Measurements from ENCODE around the gene ATF6B. TPM values are rescaled to one million over a fixed set of nuclear protein-coding genes. Genes with fewer than 3 reads are reported as not detected.
"Not testable (repeated sequence)": the region's sequence is repeated elsewhere in the genome, so short reads cannot be mapped to it uniquely, and the experiment has no call there.

Gene ATF6B
- total RNA-seq, 2 donors from 2014 or later, result 99.9 to 105 TPM

DNA sequence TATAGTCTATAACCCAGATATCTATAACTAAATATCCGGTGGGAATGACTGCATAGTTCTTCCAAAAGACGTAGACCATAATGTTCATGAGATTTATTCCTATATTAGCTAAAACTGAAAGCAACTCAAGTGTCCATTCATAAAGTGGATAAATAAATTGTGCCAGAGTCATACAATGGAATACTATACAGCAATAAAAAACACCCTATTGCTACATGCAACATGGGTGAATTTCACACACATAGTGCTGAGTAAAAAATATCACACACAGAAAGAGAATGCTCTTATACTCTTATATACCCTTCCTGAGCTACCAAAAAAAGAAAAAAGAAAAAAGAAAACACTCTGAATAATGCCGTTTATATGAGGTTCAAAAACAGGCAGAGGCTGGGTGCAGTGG lies 25.8 kb downstream of the ATF6B start:
- H3K4me1 Mint-ChIP-seq (ENCODE audit: low read depth), result no peaks in the 10 kb centered on the region
- H3K4me3 Mint-ChIP-seq, result no peak overlapping the region
- no peaks in the 10 kb centered on the region for H3K9me3 Mint-ChIP-seq
- peaks cover 52% of the 10 kb centered on the region for H3K27me3 Mint-ChIP-seq (ENCODE audit: low read depth)
- ATAC-seq (replicated peaks in 1 of 2), result no peak
- no peaks in the 10 kb centered on the region for H3K36me3 Mint-ChIP-seq (ENCODE audit: insufficient read depth in 2 of 2)
- no peak for DNase-seq
- no peak overlapping the region for H3K27ac Mint-ChIP-seq

DNA sequence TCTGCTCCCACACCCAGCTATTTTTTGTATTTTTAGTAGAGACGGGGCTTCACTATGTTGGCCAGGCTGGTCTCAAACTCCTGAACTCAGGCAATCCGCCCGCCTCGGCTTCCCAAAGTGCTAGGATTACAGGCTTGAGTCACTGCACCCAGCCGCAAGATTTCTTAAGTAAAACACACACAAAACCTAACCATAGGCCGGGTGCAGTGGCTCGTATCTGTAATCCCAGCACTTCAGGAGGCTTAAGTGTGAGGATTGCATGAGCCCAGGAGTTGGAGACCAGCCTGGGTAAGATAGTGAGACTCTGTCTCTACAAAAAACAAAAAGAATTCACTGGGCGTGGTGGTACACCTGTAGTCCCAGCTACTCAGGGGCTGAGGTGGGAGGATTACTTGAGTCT lies 27.8 kb downstream of the ATF6B start:
- not testable (repeated sequence) for H3K27ac Mint-ChIP-seq; ATAC-seq (replicated peaks in 1 of 2)
- H3K27me3 Mint-ChIP-seq (ENCODE audit: low read depth), result peaks cover 55% of the 10 kb centered on the region

DNA sequence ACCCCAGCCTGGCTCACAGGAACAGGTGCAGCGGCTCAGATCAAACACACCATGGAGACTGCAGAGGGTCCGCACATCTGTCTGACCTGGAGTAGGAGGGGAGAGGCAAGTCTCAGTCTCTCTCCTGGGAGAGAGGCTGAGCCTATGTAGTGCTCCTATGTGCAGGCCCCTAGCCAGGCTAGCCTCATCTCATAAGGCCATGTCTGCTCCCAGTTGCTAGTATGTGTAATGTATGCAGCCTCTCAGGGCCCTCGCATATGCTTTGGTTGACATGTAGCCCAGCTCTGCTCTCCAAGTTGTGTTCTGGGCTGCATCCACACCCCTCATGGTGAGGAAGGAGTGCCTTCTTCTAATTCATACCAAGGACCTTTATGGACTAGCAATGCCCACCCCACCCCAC lies 30.7 kb downstream of the ATF6B start:
- Mint-ChIP-seq H3K27ac (no peak overlapping the region), H3K4me1 (ENCODE audit: low read depth) (no peaks in the 10 kb centered on the region), H3K4me3 (no peak overlapping the region), H3K36me3 (ENCODE audit: insufficient read depth in 2 of 2) (no peaks in the 10 kb centered on the region), H3K27me3 (ENCODE audit: low read depth) (peaks cover 46% of the 10 kb centered on the region), H3K9me3 (no peaks in the 10 kb centered on the region)
- DNase-seq, result no peak
- ATAC-seq (replicated peaks in 1 of 2), result no peak

More for the DNA sequence above, 27.8 kb downstream of the ATF6B start:
- H3K4me1 Mint-ChIP-seq (ENCODE audit: low read depth); H3K4me3 Mint-ChIP-seq; H3K36me3 Mint-ChIP-seq (ENCODE audit: insufficient read depth in 2 of 2); H3K9me3 Mint-ChIP-seq; DNase-seq: not testable (repeated sequence)

DNA sequence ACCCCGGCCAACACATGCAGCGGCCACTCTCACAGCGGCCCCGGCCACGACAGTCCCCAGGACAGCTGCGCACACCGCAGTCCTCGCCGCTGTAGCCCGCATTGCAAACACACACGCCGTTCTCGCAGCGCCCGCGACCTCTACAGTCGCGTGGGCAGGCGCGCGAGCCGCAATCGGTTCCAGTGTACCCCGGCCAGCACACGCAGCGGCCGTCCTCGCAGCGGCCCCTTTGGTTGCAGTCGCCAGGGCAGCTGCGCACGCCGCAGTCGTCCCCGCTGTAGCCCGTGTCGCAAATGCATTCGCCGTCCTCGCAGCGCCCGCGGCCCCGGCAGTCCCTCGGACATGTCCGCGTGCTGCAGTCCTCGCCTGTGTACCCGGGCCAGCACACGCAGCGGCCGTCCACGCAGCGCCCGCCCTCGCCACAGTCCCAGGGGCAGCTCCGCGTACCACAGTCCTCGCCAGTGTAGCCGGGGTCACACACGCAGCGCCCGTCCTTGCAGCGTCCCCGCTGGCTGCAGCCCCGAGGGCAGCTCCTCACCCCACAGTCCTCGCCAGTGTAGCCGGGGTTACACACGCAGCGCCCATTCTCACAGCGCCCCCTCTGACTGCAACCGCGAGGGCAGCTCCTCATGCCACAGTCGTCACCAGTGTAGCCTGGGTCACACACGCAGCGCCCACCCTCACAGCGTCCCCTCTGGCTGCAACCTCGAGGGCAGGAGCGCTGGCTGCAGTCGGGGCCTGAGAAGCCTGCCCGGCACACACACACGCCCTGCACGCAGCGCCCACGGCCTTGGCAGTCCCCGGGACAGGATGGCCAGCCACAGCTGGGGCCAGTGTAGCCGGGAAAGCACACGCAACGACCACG lies 31.4 kb downstream of the ATF6B start:
- Mint-ChIP-seq H3K27ac (no peak overlapping the region), H3K4me1 (ENCODE audit: low read depth) (no peaks in the 10 kb centered on the region), H3K27me3 (ENCODE audit: low read depth) (peaks cover 52% of the 10 kb centered on the region), H3K9me3 (no peaks in the 10 kb centered on the region), H3K4me3 (peak overlapping the region; percentile 28 to 53), H3K36me3 (ENCODE audit: insufficient read depth in 2 of 2) (no peaks in the 10 kb centered on the region)
- ATAC-seq (replicated peaks in 1 of 2) (peak; percentile 19 to 45), DNase-seq (no peak)

DNA sequence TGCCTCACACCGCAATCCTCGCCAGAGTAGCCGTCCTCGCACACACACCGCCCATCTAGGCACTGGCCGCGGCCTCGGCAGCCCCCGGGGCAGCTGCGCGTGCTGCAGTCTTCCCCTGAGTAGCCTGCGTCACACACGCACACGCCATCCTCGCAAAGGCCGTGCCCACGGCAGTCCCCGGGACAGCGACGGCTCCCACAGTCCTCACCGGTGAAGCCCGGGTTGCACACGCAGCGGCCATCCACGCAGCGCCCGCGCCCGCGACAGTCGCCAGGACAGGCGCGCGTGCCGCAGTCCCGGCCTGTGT lies 32.0 kb downstream of the ATF6B start:
- H3K4me1 Mint-ChIP-seq (ENCODE audit: low read depth), result no peaks in the 10 kb centered on the region
- peak overlapping the region in 1 of 2 donors; percentile 53 for H3K4me3 Mint-ChIP-seq
- no peaks in the 10 kb centered on the region for H3K36me3 Mint-ChIP-seq (ENCODE audit: insufficient read depth in 2 of 2)
- peak in 1 of 2 donors; percentile 21 for ATAC-seq (replicated peaks in 1 of 2)
- no peaks in the 10 kb centered on the region for H3K9me3 Mint-ChIP-seq
- no peak for DNase-seq
- H3K27ac Mint-ChIP-seq, result no peak overlapping the region
- peaks cover 53% of the 10 kb centered on the region for H3K27me3 Mint-ChIP-seq (ENCODE audit: low read depth)

DNA sequence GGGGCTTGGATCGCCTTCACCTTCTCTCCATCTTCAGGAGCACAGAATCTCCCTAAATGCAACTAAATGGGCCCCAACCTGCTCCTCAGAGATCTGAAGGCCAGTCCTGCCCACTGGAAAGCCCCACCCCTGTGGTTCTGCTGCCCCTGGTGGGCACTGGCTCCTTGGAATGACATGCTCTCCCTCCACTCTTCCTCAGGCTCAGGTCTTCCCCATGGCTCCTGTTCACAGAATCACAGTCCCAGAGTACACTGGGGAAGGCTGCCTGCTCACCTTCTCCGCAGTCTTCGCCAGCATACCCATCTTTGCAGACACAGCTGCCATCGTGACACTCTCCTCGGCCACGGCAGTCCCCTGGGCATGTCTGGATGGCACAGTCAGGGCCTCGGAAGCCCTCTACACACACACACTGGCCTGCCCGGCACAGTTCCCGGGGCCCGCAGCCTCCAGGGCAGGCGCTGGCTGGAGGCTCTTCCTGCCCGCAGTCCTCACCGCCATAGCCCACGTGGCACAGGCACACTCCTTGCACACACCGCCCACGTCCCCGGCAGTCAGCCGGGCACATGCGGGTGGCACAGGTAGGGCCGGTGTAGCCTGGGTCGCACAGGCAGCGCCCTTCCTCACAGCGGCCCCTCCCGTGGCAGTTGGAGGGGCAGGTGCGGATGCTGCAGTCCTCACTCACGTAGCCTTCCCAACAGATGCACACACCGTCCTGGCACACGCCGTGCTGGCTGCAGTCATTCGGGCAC lies 32.5 kb downstream of the ATF6B start:
- no peak overlapping the region for H3K27ac Mint-ChIP-seq
- H3K4me1 Mint-ChIP-seq (ENCODE audit: low read depth), result no peaks in the 10 kb centered on the region
- H3K9me3 Mint-ChIP-seq, result no peaks in the 10 kb centered on the region
- H3K4me3 Mint-ChIP-seq, result no peak overlapping the region
- peaks cover 53% of the 10 kb centered on the region for H3K27me3 Mint-ChIP-seq (ENCODE audit: low read depth)
- DNase-seq (no peak), ATAC-seq (replicated peaks in 1 of 2) (peak; percentile 7 to 38)
- H3K36me3 Mint-ChIP-seq (ENCODE audit: insufficient read depth in 2 of 2), result no peaks in the 10 kb centered on the region

DNA sequence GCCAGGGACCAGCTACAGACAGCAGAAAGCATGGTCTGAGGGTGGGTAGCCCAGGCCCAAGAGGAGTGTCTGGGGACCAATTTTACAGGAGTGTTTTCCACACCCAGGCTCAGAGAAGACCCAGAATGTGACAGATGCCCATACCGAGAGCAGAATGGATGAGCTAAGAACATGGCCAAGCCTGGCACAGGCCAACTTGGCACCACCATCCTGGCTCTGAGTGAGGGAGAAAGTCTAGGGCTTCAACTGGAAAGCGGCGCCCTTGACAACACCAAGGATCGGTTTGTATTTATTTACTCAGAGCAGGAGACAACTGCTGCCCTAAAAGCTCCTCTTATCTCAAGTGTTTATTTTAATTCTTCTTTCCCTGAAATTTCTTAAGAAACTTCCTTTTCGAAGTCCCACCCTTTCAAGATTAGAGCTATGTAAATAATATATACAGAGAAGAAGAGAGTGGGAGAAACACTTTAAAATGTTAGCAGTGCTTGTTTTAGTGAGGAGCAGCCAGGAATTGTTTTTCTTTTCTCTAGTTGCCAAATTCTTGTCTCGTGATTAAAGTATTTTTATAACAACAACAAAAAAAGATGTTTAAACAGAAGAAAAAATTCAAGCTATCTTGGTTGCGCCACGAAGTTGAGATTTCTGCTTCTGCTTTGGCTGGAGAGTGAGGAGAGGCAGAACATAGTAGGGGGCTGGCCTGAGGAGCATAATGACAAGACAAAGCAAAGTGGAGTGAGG lies 35.1 kb downstream of the ATF6B start:
- H3K36me3 Mint-ChIP-seq (ENCODE audit: insufficient read depth in 2 of 2), result no peaks in the 10 kb centered on the region
- ATAC-seq (replicated peaks in 1 of 2) (no peak), DNase-seq (no peak)
- H3K4me1 Mint-ChIP-seq (ENCODE audit: low read depth), result no peaks in the 10 kb centered on the region
- H3K9me3 Mint-ChIP-seq, result no peaks in the 10 kb centered on the region
- no peak overlapping the region for H3K4me3 Mint-ChIP-seq
- no peak overlapping the region for H3K27ac Mint-ChIP-seq
- peaks cover 58% of the 10 kb centered on the region for H3K27me3 Mint-ChIP-seq (ENCODE audit: low read depth)

DNA sequence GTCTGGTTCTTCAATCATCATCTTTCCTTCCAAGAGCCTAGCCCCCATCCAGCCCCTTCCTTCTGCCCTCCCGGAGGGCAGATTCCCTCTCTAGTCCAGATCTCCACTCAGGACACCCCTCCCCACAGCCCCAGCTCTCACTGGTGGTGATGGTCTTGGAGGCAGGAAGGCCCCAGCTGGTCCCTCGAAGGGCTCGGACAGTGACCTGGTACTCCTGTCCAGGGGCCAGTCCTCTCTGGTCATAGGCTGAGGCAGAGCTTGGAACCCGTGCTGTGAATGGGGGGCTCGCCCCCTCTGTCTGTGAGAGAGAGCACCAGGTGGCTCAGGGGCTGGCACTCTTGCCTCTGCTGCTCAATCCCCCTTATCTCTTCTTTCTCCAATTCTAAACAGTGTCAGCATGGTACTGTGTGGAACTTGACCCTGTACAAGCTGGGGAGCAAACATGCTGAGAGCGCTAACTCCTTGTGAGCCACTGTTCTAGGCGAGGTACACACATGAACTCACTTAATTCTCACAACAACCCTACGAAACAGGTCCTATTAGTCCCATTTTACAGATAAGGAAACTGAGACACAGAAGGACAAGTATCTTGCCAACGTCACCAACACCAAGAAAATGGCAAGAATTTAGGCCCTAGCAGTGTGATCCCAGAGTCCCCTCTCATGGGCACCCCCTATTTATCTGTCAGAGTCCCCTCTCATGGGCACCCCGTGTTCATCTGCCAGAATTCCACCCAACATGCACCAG lies 38.8 kb downstream of the ATF6B start:
- Mint-ChIP-seq H3K4me1 (ENCODE audit: low read depth) (peaks cover 15% of the 10 kb centered on the region), H3K27me3 (ENCODE audit: low read depth) (peaks cover 51% of the 10 kb centered on the region), H3K36me3 (ENCODE audit: insufficient read depth in 2 of 2) (no peaks in the 10 kb centered on the region), H3K9me3 (no peaks in the 10 kb centered on the region), H3K4me3 (peak overlapping the region in 1 of 2 donors; percentile 33), H3K27ac (no peak overlapping the region)
- ATAC-seq (replicated peaks in 1 of 2), result no peak
- no peak for DNase-seq

DNA sequence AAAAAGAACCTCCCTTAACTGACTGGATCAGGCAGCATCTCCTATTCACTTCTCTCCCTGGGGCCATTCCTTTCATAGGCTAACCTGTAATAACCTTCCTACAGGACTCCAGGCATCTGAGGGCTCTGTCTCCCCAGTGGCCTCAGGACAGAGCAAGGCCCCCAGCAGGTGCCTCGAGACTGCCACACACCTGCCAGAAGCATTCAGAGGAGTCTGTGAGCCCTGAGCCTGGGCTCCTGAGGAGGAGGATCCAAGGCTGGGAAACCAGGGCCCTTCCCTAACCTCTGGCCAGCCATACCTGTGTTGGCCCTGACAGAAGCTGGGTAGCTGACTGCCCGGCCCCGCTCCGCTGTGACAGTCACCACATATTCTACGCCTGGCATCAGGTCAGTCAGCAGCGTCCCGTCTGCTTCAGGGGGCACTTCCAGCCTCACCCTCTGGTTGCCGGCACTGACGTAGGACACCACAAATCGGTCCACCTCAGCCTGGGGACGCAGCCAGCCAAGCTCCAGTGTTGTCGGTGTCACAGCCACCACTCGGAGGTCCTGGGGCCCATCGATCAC lies 39.5 kb downstream of the ATF6B start:
- ATAC-seq (replicated peaks in 1 of 2) (no peak), DNase-seq (no peak)
- no peaks in the 10 kb centered on the region for H3K36me3 Mint-ChIP-seq (ENCODE audit: insufficient read depth in 2 of 2)
- H3K4me1 Mint-ChIP-seq (ENCODE audit: low read depth), result peaks cover 15% of the 10 kb centered on the region
- no peak overlapping the region for H3K27ac Mint-ChIP-seq
- H3K9me3 Mint-ChIP-seq, result no peaks in the 10 kb centered on the region
- H3K4me3 Mint-ChIP-seq, result no peak overlapping the region
- H3K27me3 Mint-ChIP-seq (ENCODE audit: low read depth), result peaks cover 55% of the 10 kb centered on the region

DNA sequence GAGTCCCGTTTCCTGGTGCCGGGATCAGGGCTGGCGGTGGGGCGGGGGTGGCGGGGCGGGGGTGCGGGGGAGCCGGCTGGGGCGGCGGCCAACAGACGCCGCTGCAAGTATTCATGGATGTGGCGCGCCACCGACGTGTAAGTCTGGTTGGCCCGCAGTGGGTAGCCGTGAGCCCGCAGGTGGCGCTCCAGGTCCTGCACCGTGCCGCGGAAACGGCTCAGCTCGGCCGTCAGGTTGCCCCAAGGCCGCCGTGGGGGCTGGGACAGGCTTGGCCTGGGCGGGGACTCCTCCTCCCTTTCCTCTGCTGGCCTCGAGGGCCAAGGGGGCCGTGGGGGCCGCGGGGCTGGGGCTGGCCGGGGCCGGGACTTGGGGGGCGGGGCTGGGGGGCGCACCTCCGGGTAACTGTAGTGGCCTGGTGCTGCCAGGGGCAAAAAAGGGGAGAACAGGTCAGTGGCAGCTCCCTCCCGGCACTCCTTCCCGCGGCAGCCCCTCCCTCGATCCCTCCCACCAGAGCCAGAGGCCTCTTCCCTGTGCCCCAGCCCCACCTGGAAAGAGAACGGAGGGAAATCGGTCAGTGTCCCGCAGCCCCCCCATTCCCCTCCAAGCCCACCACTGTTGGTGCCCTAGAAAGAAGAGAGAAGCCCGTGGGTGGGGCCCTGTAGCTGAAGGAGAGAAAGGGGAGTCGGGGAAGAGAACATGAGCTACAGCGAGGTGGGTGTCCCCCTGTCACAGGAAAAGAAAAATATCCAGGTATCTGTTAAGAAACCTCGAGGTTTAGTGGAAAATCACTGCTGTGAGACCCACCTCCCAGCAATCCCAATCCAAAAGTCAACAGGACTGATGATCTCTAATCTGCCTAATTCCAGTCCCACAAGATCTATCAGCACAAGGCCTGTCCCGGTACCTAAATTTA lies 40.2 kb downstream of the ATF6B start:
- DNase-seq (peak; percentile 83 to 84), ATAC-seq (replicated peaks in 1 of 2) (peak; percentile 89 to 92)
- peaks cover 63% of the 10 kb centered on the region for H3K27me3 Mint-ChIP-seq (ENCODE audit: low read depth)
- no peak overlapping the region for H3K4me3 Mint-ChIP-seq
- no peaks in the 10 kb centered on the region for H3K36me3 Mint-ChIP-seq (ENCODE audit: insufficient read depth in 2 of 2)
- H3K4me1 Mint-ChIP-seq (ENCODE audit: low read depth), result peaks cover 15% of the 10 kb centered on the region
- no peaks in the 10 kb centered on the region for H3K9me3 Mint-ChIP-seq
- H3K27ac Mint-ChIP-seq, result no peak overlapping the region

DNA sequence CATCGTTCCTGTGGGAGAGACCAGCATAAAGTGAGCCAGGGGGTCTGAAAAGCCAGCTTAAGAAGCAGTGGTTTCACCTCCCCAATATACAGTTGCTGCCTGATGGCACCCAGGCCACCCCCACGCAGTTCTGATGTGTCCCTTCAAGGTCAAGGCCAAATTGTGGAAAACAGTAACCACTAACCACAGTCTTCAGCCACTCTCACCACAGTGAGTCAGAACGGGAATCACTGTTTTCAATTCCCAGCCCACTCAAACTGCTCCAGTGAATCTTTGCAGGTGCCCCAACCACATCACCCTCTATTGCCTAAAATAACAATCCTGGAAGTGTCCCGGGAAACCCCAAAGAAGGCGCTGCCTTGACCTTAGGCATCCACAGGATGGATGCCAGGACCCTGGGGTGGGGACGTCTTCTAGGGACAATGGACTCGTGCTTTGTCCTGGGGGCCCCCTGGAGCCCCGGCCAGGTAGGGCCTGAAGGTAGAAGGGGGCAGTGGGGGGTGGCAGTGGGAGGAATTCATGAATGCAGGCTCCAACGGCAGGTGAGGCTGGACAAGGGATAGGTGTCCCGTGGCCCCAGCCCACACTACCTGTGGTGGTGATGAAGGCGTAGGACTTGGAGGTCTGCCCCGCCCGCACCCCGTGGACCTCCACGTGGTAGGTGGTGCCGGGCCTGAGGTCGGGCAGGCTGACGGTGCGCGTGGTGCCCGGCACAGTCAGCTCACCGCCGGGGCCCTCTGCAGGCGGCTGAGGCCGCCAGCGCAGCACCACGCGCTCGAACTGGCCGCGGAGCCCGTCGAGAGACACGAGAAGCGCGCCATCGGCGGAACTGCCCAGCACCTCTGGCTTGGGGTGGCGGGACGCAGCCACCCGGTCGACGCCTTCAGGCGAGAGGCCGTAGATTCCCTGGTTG lies 41.1 kb downstream of the ATF6B start:
- peak overlapping the region; percentile 31 to 56 for H3K4me3 Mint-ChIP-seq
- no peaks in the 10 kb centered on the region for H3K9me3 Mint-ChIP-seq
- no peaks in the 10 kb centered on the region for H3K36me3 Mint-ChIP-seq (ENCODE audit: insufficient read depth in 2 of 2)
- ATAC-seq (replicated peaks in 1 of 2) (peak; percentile 54 to 56), DNase-seq (peak; percentile 46 to 48)
- H3K27me3 Mint-ChIP-seq (ENCODE audit: low read depth), result peaks cover 62% of the 10 kb centered on the region
- H3K4me1 Mint-ChIP-seq (ENCODE audit: low read depth), result peaks cover 15% of the 10 kb centered on the region
- H3K27ac Mint-ChIP-seq, result no peak overlapping the region

Data from activated T-cell treated with anti-CD3 and anti-CD28 coated beads, Interleukin-2, amount 50 U/mL, for 72 hours (primary cell).